ENCODE data around the gene AXIN2. TPM values are rescaled to one million over a fixed set of nuclear protein-coding genes. Genes with fewer than 3 reads are reported as not detected.

The AXIN2 gene
- total and polyA plus RNA-seq, 12 donors, result 5.7 to 19.2 (median 11.8) TPM

- TF ChIP-seq CTCF (IDR thresholded peaks at IDR 0.05), result no peak
- 52 to 59% methylated on average over 9 of the region's 9 CpGs for WGBS, 2 donors
- peaks cover 14 to 31% (median 29%) of the 10 kb centered on the region in 9 donors for H3K4me1 ChIP-seq
- H3K4me3 ChIP-seq, result no peak overlapping the region
- H3K9me3 ChIP-seq, result no peaks in the 10 kb centered on the region
- no peaks in the 10 kb centered on the region for H3K27me3 ChIP-seq
- H3K36me3 ChIP-seq, result peaks cover 0 to 71% (median 41%) of the 10 kb centered on the region in 9 donors
- DNase-seq (peak in 1 of 2 donors; percentile 46), ATAC-seq (peak in 2 of 8 donors; percentile 2 to 5)
- H3K27ac ChIP-seq, result peak overlapping the region in 9 of 10 donors; percentile 52 to 82 (median 67)
- intact Hi-C loops (cut with DNase I), result no loop called here
Measured at GRCh38 chr17:65532101-65532890, 29.2 kb downstream of the AXIN2 start.

GRCh38 chr17:65531256-65532100 lies 30.0 kb downstream of the AXIN2 start:
- ATAC-seq (peak; percentile 69 to 87 (median 78)), DNase-seq (peak; percentile 39 to 56)
- Histone ChIP-seq H3K4me1 (peaks cover 14 to 31% (median 29%) of the 10 kb centered on the region in 9 donors), H3K27me3 (no peaks in the 10 kb centered on the region), H3K9me3 (no peaks in the 10 kb centered on the region), H3K4me3 (no peak overlapping the region), H3K36me3 (peaks cover 0 to 63% (median 33%) of the 10 kb centered on the region in 9 donors), H3K27ac (peak overlapping the region; percentile 52 to 82 (median 68))
- TF ChIP-seq CTCF (IDR thresholded peaks at IDR 0.05), result peak in 2 of 9 donors; percentile 7 to 19
- intact Hi-C loops (cut with DNase I), result no loop called here
- WGBS, 2 donors, result 33 to 38% methylated on average over 16 of the region's 16 CpGs

- H3K4me3 ChIP-seq, result no peak overlapping the region
- no peak for DNase-seq
- no peaks in the 10 kb centered on the region for H3K9me3 ChIP-seq
- WGBS, 2 donors, result 56 to 58% methylated on average over 10 of the region's 10 CpGs
- H3K4me1 ChIP-seq, result peaks cover 14 to 31% (median 29%) of the 10 kb centered on the region in 9 donors
- peaks cover 0 to 55% (median 25%) of the 10 kb centered on the region in 9 donors for H3K36me3 ChIP-seq
- H3K27ac ChIP-seq, result peak overlapping the region; percentile 52 to 82 (median 68)
- H3K27me3 ChIP-seq, result no peaks in the 10 kb centered on the region
- ATAC-seq, result peak in 4 of 8 donors; percentile 16 to 63 (median 26)
- TF ChIP-seq CTCF (IDR thresholded peaks at IDR 0.05), result no peak
- intact Hi-C loops (cut with DNase I), result no loop called here
Measured at GRCh38 chr17:65530523-65531255, 30.8 kb downstream of the AXIN2 start.
